Endothelial cell (in vitro differentiated cells): ENCODE data around the gene OR10G2. TPM values are rescaled to one million over a fixed set of nuclear protein-coding genes. Genes with fewer than 3 reads are reported as not detected.

Source experiments
- DNase-seq: peaks from one replicate; pipeline ENCODE4 v3.0.0; 2021; ENCODE audit warnings: low spot score
- H3K27ac Mint-ChIP-seq: one replicate; pipeline ENCODE4 v1.8.0; 2021; ENCODE audit warnings: mixed read lengths, inconsistent platforms; ENCODE audit not compliant: unreplicated experiment
- H3K27me3 Mint-ChIP-seq: one replicate; pipeline ENCODE4 v1.8.0; 2021; ENCODE audit warnings: mild to moderate bottlenecking, moderate library complexity, mixed read lengths, inconsistent platforms; ENCODE audit not compliant: unreplicated experiment
- H3K36me3 Mint-ChIP-seq: one replicate; pipeline ENCODE4 v1.8.0; 2021; ENCODE audit warnings: mild to moderate bottlenecking, low read depth, mixed read lengths, inconsistent platforms; ENCODE audit not compliant: unreplicated experiment
- H3K4me1 Mint-ChIP-seq: one replicate; pipeline ENCODE4 v1.8.0; 2021; ENCODE audit warnings: mild to moderate bottlenecking, mixed read lengths, inconsistent platforms; ENCODE audit not compliant: unreplicated experiment
- H3K4me3 Mint-ChIP-seq: one replicate; pipeline ENCODE4 v1.8.0; 2021; ENCODE audit warnings: mild to moderate bottlenecking, mixed read lengths, inconsistent platforms; ENCODE audit not compliant: unreplicated experiment
- H3K9me3 Mint-ChIP-seq: one replicate; pipeline ENCODE4 v1.8.0; 2021; ENCODE audit warnings: mixed read lengths, inconsistent platforms; ENCODE audit not compliant: unreplicated experiment
- CTCF ChIP-seq: fragments of 200-600 bp; sonication (generic); IDR thresholded peaks from one replicate; pipeline ENCODE4 v1.5.0; 2021; ENCODE audit warnings: antibody characterized with exemption; ENCODE audit not compliant: unreplicated experiment
- total RNA-seq: library from RNA; stranded (reverse); fragmentation: NEBNext Ultra II Directional; extraction: Animal tissue kit (Norgen Biotek cat#: 25700); gene quantifications from one replicate; pipeline ENCODE4 v1.2.1, GENCODE V29; 2021; ENCODE audit not compliant: unreplicated experiment

Gene OR10G2
- total RNA-seq, 1 donor from 2014 or later, result not detected

- Mint-ChIP-seq H3K4me1 (peaks cover 13% of the 10 kb centered on the region), H3K27ac (peak within 1 kb of the TSS; percentile 85), H3K4me3 (no peak within 1 kb of the TSS), H3K36me3 (no peaks in the 10 kb centered on the region), H3K27me3 (peaks cover 5% of the 10 kb centered on the region), H3K9me3 (no peaks in the 10 kb centered on the region)
- no peak for DNase-seq
- TF ChIP-seq CTCF, result no peak
These were observed 18.7 kb upstream of the OR10G2 start, which contains the start of gene OR4E2 for GRCh38 chr14:21653331-21653885. TSS of gene OR4E2 (plus strand) at chr14:21653835. CDS start at chr14:21665083, 11,248 bp downstream.

- Mint-ChIP-seq H3K27ac (peak overlapping the region; percentile 85), H3K9me3 (no peaks in the 10 kb centered on the region), H3K36me3 (no peaks in the 10 kb centered on the region), H3K4me1 (peaks cover 13% of the 10 kb centered on the region), H3K4me3 (no peak overlapping the region), H3K27me3 (peaks cover 5% of the 10 kb centered on the region)
- no peak for TF ChIP-seq CTCF
- peak; percentile 22 for DNase-seq
These were observed 17.6 kb upstream of the OR10G2 start for GRCh38 chr14:21652209-21652808.

- no peak for DNase-seq
- Mint-ChIP-seq H3K27me3 (peaks cover 5% of the 10 kb centered on the region), H3K9me3 (no peaks in the 10 kb centered on the region), H3K27ac (no peak overlapping the region), H3K36me3 (no peaks in the 10 kb centered on the region), H3K4me1 (peaks cover 11% of the 10 kb centered on the region), H3K4me3 (no peak overlapping the region)
- no peak for TF ChIP-seq CTCF
These were observed 12.6 kb upstream of the OR10G2 start for GRCh38 chr14:21647380-21647779.

- H3K9me3 Mint-ChIP-seq, result no peaks in the 10 kb centered on the region
- H3K27me3 Mint-ChIP-seq, result no peaks in the 10 kb centered on the region
- no peaks in the 10 kb centered on the region for H3K36me3 Mint-ChIP-seq
- TF ChIP-seq CTCF, result no peak
- H3K4me3 Mint-ChIP-seq, result no peak overlapping the region
- peaks cover 10% of the 10 kb centered on the region for H3K4me1 Mint-ChIP-seq
- no peak for DNase-seq
- no peak overlapping the region for H3K27ac Mint-ChIP-seq
These were observed 8.7 kb upstream of the OR10G2 start for GRCh38 chr14:21643407-21643806.

- TF ChIP-seq CTCF, result no peak
- Mint-ChIP-seq H3K4me1 (peaks cover 10% of the 10 kb centered on the region), H3K27ac (no peak overlapping the region), H3K4me3 (no peak overlapping the region), H3K36me3 (no peaks in the 10 kb centered on the region), H3K9me3 (no peaks in the 10 kb centered on the region), H3K27me3 (no peaks in the 10 kb centered on the region)
- DNase-seq, result no peak
These were observed 7.9 kb upstream of the OR10G2 start for GRCh38 chr14:21642683-21643082.
